ENCODE measurements around the gene PDE8A.

DNA sequence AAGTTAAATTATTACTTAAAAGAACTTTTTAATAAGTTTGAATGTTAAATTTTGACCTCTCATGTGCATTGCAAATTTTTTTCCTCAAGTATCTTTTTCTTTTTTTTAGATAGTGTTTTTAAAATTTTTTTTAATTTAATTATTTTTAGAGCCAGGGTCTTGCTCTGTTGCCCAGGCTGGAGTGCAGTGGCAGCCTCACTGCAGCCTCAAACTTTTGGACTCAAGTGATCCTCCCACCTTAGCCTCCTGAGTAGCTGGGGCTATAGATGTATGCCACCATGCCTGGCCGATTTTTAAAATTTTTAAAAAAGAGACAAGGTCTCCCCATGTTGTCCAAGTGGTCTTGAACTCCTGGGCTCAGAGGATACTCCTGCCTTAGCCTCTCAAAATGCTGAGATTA lies 14.4 kb downstream of the PDE8A start:
- TF ChIP-seq, protein P1, sequence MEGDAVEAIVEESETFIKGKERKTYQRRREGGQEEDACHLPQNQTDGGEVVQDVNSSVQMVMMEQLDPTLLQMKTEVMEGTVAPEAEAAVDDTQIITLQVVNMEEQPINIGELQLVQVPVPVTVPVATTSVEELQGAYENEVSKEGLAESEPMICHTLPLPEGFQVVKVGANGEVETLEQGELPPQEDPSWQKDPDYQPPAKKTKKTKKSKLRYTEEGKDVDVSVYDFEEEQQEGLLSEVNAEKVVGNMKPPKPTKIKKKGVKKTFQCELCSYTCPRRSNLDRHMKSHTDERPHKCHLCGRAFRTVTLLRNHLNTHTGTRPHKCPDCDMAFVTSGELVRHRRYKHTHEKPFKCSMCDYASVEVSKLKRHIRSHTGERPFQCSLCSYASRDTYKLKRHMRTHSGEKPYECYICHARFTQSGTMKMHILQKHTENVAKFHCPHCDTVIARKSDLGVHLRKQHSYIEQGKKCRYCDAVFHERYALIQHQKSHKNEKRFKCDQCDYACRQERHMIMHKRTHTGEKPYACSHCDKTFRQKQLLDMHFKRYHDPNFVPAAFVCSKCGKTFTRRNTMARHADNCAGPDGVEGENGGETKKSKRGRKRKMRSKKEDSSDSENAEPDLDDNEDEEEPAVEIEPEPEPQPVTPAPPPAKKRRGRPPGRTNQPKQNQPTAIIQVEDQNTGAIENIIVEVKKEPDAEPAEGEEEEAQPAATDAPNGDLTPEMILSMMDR (IDR thresholded peaks at IDR 0.05; ENCODE audit: insufficient read depth, low read length, poor library complexity, severe bottlenecking), result no peak
- no peak for TF ChIP-seq EZH2phosphoT487 (conservative IDR thresholded peaks at IDR 0.05; ENCODE audit: low read length)
